Subcutaneous adipose tissue (tissue), 4 donors: ENCODE data around the gene HS3ST4. TPM values are rescaled to one million over a fixed set of nuclear protein-coding genes. Genes with fewer than 3 reads are reported as not detected.

ENCODE experiments used
- total RNA-seq, 4 donors: library from RNA; depleted of rRNA; stranded (reverse); fragments of >200 nt; gene quantifications; one replicate each; pipeline ENCODE4 v1.1.0, GENCODE V29; 2016
- TF ChIP-seq, protein P1 (sequence below): fragments of 450-650 bp; IDR thresholded peaks from one replicate; pipeline ENCODE4 v1.5.1; 2016; ENCODE audit warnings: low read depth, mild to moderate bottlenecking, control low read depth, antibody characterized with exemption, moderate library complexity

The HS3ST4 gene
- total RNA-seq, 4 donors from 2014 or later, result not detected

DNA sequence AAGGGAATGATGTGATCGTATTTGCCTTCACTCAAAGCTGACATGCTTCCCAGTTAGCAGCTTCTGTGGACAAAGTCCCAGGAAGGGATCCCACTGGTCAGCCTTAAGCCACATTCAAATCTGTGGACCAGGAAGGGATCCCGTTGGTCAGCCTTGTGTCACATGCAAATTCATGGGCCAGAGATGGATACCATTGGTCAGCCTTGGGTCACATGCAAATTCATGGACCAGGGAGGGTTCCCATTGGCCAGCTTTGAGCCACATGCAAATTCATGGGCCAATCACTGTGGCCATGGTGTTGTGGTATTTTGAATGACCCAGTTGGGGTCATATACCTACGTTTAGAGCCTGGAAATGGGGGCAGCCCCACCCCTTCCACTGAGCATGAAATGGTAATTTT is 201.6 kb downstream of the HS3ST4 start:
- TF ChIP-seq, protein P1, sequence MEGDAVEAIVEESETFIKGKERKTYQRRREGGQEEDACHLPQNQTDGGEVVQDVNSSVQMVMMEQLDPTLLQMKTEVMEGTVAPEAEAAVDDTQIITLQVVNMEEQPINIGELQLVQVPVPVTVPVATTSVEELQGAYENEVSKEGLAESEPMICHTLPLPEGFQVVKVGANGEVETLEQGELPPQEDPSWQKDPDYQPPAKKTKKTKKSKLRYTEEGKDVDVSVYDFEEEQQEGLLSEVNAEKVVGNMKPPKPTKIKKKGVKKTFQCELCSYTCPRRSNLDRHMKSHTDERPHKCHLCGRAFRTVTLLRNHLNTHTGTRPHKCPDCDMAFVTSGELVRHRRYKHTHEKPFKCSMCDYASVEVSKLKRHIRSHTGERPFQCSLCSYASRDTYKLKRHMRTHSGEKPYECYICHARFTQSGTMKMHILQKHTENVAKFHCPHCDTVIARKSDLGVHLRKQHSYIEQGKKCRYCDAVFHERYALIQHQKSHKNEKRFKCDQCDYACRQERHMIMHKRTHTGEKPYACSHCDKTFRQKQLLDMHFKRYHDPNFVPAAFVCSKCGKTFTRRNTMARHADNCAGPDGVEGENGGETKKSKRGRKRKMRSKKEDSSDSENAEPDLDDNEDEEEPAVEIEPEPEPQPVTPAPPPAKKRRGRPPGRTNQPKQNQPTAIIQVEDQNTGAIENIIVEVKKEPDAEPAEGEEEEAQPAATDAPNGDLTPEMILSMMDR, result no peak

DNA sequence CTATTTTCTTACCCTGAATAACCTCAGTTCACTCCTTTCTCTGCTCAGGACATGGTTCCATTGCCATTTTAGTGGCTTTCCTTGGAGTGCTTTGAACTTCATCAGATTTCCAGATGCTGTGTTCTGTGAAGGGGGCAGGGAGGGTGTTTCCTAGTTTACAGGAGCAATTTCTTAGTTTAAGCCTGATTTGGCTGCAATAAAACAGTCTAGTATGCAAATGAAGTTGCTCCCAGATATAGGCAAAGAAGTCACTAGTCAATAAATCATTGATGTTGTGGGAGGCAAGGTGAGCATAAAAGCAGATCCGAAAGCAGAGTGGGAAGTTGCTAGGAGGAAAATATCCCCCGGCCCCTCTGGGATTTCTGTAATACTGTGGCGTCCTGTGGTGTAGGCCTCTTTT is 202.3 kb downstream of the HS3ST4 start:
- TF ChIP-seq, protein P1, result no peak

DNA sequence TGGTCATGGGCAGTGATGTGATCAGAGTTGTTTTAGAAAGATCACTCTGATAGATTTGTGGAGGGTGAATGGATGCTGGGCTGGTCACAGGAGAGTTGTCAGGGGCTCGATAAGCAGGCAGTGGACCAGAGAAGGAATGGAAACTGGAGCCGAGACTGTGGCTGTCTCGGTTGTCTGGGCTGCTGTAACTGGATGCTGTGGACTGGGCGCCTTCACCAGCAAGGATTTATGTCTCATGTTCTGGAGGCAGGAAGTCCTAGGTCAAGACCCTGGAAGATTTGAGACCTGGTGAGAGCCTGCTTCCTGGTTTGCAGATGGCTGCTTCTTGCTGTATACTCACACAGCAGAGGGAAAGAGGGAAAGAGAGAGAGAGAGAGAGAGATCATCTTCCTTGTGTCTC is 203.6 kb downstream of the HS3ST4 start:
- TF ChIP-seq, protein P1, result no peak

DNA sequence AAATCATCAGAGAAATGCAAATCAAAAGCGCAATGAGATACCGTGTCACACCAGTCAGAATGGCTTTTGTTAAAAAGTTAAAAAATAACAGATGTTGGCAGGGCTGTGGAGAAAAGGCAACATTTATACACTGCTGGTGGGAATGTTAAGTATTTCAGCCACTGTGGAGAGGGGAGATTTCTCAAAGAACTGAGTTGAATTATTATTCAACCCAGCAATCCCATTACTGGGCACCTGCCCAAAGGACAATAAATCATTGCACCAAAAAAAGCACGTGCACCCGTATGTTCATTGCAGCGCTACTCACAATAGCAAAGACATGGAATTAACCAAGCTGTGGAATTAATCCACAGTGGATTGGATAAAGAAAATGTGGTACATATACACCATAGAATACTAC is 204.7 kb downstream of the HS3ST4 start:
- TF ChIP-seq, protein P1, result no peak

DNA sequence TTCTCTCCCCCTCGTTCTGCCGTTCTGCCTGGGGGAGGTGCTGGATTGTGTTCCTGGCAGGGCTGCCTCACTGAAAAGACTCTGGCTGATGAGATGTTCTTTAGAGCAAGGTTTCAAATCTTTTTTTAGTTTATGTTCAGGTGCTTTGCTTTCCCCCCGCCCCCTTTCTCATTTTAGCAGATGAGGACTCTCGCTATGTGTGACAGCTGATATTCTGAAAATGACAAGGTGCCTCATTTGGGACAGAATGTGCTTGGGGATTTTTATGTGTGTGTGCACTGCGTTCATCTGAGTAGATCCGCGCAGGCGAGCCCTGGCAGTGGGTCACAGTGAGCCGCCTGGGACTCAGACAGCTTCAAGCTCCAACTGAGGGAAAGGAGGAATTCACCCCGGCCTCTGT is 205.9 kb downstream of the HS3ST4 start:
- TF ChIP-seq, protein P1, result no peak

DNA sequence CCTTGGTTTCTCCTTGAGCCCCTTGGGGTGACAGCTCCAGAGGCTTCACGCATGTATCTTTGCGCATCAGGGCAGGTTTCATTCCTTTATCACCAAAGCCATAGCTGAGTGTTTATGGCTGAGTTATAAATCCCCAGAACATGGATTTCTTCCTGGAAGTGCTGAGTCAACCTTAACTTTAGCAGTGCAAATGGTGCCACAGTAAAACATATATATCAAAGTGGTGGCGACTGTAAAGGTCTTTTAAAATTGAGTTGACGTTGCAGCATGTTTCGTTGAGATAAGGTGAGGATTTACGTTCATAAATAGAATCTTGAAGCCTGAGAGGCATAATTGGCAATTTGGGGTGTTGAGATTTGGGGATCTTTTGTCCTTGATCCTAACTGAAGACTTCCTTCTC is 214.1 kb downstream of the HS3ST4 start:
- TF ChIP-seq, protein P1, result no peak

DNA sequence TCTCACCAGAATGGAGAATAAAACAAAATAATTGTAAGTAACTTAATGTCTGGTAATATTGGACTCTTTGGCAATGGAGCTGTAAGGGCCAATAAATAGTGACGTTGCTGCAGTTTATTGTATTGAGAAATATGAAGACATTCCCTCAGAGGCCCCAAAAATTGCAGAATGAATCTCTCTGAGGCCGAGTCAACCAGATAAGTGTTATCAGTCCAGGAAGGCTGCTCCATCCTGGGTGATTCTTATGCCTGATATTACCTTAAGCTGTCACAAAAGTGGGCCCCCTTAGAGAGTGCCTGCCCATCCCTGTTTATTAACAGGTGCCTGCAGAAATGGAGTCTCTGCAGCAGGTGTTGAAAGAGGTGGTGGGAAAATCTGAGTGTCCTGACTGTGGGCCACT is 219.2 kb downstream of the HS3ST4 start:
- TF ChIP-seq, protein P1, result no peak
